K562 (cell line): ENCODE data around the gene GPR153. TPM values are rescaled to one million over a fixed set of nuclear protein-coding genes. Genes with fewer than 3 reads are reported as not detected.

Experiments
- ATAC-seq: fragments of 200-7000 bp; cut with Tn5 transposase; 3 replicates; pipeline ENCODE4 v1.9.1; 2020; ENCODE audit warnings: moderate library complexity
- BruUV-seq: library from RNA; stranded (reverse); fragments of 400-500 nt; replicated peaks from 2 replicates; lab custom pipeline; 2021; lab: Mats Ljungman, UMichigan
- CTCF ChIA-PET: fragments of 300-600 bp; formaldehyde crosslinking; extraction: SDS; loops from one replicate; lab custom pipeline; 2021; ENCODE audit warnings: low intra/inter-chr PET ratio; lab: Yijun Ruan, JAX
- POLR2A ChIA-PET: fragments of 300-600, 350-650 bp; sonication (Branson Sonifier 250); formaldehyde crosslinking; extraction: SDS; loops from one replicate; lab custom pipeline; 2021; ENCODE audit warnings: antibody characterized with exemption, inconsistent platforms; lab: Yijun Ruan, JAX
- DNase-seq, 4 experiments: peaks; one replicate each; pipeline versions ENCODE4 v3.0.0 to v3.0.0-alpha.2; 2011 to 2018; ENCODE audit warnings: low spot score in 3 of 4, mixed read lengths in 3 of 4; ENCODE audit errors: extremely low read depth in 1 of 4
- FAIRE-seq: peaks from 2 replicates; lab custom pipeline; 2011; peaks lifted over from hg19 to GRCh38; lab: Jason Lieb, UNC
- H2AFZ ChIP-seq: 2 replicates; pipeline ENCODE4 v1.6.0; 2011; ENCODE audit warnings: low read depth, low read length, control low read depth, inconsistent platforms
- H3K27ac ChIP-seq: fragments of 200-600 bp; 3 replicates; pipeline ENCODE4 v1.8.0; 2011; ENCODE audit warnings: low read depth, mild to moderate bottlenecking, control low read depth, inconsistent platforms, low read length, moderate library complexity, mixed read lengths; ENCODE audit errors: extremely low read depth
- H3K27me3 ChIP-seq, 2 experiments: fragments of 300-600 bp in 1 of 2; 2 replicates in 1 of 2; 3 replicates in 1 of 2; pipeline versions ENCODE4 v1.6.0 to v1.8.0; 2011; ENCODE audit warnings: inconsistent platforms in 2 of 2, low read length in 2 of 2, mild to moderate bottlenecking in 1 of 2, mixed read lengths in 1 of 2, moderate library complexity in 1 of 2; ENCODE audit not compliant: control insufficient read depth in 2 of 2, insufficient read depth in 2 of 2
- H3K36me3 ChIP-seq: fragments of 300-600 bp; 3 replicates; pipeline ENCODE4 v1.8.0; 2011; ENCODE audit warnings: mild to moderate bottlenecking, low read length, inconsistent platforms; ENCODE audit not compliant: control insufficient read depth, insufficient read depth
- H3K4me1 ChIP-seq, 2 experiments: fragments of 200-600 bp in 1 of 2; replicated peaks in 1 of 2; 2 replicates in 1 of 2; 3 replicates in 1 of 2; pipeline versions ENCODE4 v1.5.1 to v1.8.0; 2011; ENCODE audit warnings: inconsistent platforms in 2 of 2, low read length in 2 of 2, mild to moderate bottlenecking in 1 of 2, mixed read lengths in 1 of 2, moderate library complexity in 1 of 2; ENCODE audit not compliant: control insufficient read depth in 2 of 2, insufficient read depth in 2 of 2
- H3K4me2 ChIP-seq: 2 replicates; pipeline ENCODE4 v1.6.1; 2011; ENCODE audit warnings: low read length, control low read depth, inconsistent platforms, mixed read lengths; ENCODE audit not compliant: insufficient read depth
- H3K4me3 ChIP-seq: fragments of 200-600 bp; sonication (generic), shearing (Covaris generic); 2 replicates; pipeline ENCODE4 v1.5.1; 2016; ENCODE audit warnings: control low read depth, inconsistent platforms
- H3K79me2 ChIP-seq: fragments of 200-600 bp; 3 replicates; pipeline ENCODE4 v1.8.0; 2011; ENCODE audit warnings: low read length, inconsistent platforms; ENCODE audit not compliant: control insufficient read depth, insufficient read depth
- H3K9ac ChIP-seq, 2 experiments: 2 replicates each; pipeline versions ENCODE4 v1.6.0 to v1.6.1; 2011; ENCODE audit warnings: low read depth in 2 of 2, low read length in 2 of 2, control low read depth in 1 of 2, inconsistent platforms in 1 of 2, mild to moderate bottlenecking in 1 of 2, mixed read lengths in 1 of 2; ENCODE audit not compliant: insufficient read depth in 1 of 2
- H3K9me1 ChIP-seq: one replicate; pipeline ENCODE4 v1.6.0; 2011; ENCODE audit warnings: inconsistent platforms, mild to moderate bottlenecking, low read length, moderate library complexity; ENCODE audit not compliant: control insufficient read depth, insufficient read depth
- H3K9me3 ChIP-seq: replicated peaks from 2 replicates; pipeline ENCODE4 v1.5.1; 2011; ENCODE audit warnings: low read depth, low read length, inconsistent platforms; ENCODE audit not compliant: control insufficient read depth, insufficient read depth
- H4K20me1 ChIP-seq: replicated peaks from 2 replicates; pipeline ENCODE4 v1.6.1; 2011; ENCODE audit warnings: low read length, inconsistent platforms, mixed read lengths; ENCODE audit not compliant: control insufficient read depth, insufficient read depth
- KDM1A ChIP-seq, 2 experiments: fragments of 450-650 bp; IDR thresholded peaks; 2 replicates each; pipeline ENCODE4 v1.6.1; 2016; ENCODE audit warnings: mild to moderate bottlenecking in 2 of 2
- WGBS: fragments of 100-300 bp; shearing (Covaris generic); methylation state at CpG from one replicate; pipeline ENCODE4 v1.1.6; 2016; ENCODE audit warnings: low coverage, mixed read lengths; ENCODE audit not compliant: insufficient coverage; ENCODE audit errors: missing lambda C conversion rate; 5-methylcytosine and 5-hydroxymethylcytosine counted together
- in situ Hi-C: fragments of 300-500 bp; cut with MboI; formaldehyde crosslinking; loops from 4 replicates; pipeline ENCODE4 v1.15.0; 2018; ENCODE audit warnings: inconsistent platforms, mixed read lengths
- intact Hi-C: fragments of 100-400 bp; cut with micrococcal nuclease; formaldehyde crosslinking; loops from 2 replicates; pipeline ENCODE4 v1.14.2; 2022
- polyA plus RNA-seq, 8 experiments: library from polyadenylated mRNA; depleted of rRNA in 4 of 8; stranded (reverse) in 5 of 8; unstranded in 3 of 8; fragments of >200 nt; fragmentation: Nextera tagmentation in 2 of 8; fragmentation: Illumina TruSeq in 1 of 8; extraction: Ambion mirVana in 2 of 8; extraction: Trizol in 1 of 8; gene quantifications; 2 replicates each; pipeline versions ENCODE4 v1.2.1 to v1.2.3, GENCODE V29; 2011 to 2014; ENCODE audit warnings: inconsistent platforms in 1 of 8, missing spikeins in 1 of 8
- total RNA-seq, 7 experiments: library from RNA; depleted of rRNA in 6 of 7; stranded (reverse); fragments of >200 nt in 6 of 7; fragmentation: Illumina TruSeq in 2 of 7; extraction: Trizol in 2 of 7; gene quantifications; 2 replicates each; pipeline versions ENCODE4 v1.2.1 to v1.2.3, GENCODE V29; 2011 to 2021; ENCODE audit warnings: low replicate concordance in 1 of 7
- TF ChIP-seq, protein P1 (sequence below): fragments of 250-450 bp; sonication (Bioruptor Pico); IDR thresholded peaks from 2 replicates; pipeline ENCODE4 v1.4.0; 2020

GPR153 gene
- total and polyA plus RNA-seq, 9 of the 15 experiments (the other 6 are each of a cell fraction or from before 2014, with no cell fraction given), result 0.01 to 1.5 (median 0.51) TPM

DNA sequence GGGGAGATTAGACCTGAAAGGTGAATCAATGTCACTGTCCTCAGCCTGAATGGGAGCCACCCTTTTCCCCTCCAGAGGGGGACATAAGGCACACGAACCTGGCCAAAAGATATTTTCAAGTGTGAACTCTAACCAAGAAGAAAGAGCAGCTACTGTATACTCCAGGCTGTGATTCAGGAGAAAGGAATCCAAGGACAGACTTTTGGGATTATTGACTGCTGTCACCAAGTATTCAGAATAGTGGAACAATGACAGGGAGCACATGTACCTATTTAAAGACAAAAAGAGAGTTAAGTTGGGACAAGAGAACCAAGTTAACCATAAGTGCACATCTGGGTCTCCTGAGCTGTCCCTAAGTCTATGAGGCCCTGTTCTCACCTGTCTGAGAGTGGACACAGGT is 27.5 kb downstream of the GPR153 start:
- Histone ChIP-seq H3K79me2 (peaks cover 31% of the 10 kb centered on the region), H4K20me1 (no peaks in the 10 kb centered on the region), H3K9me1 (no peaks in the 10 kb centered on the region), H3K27me3 (no peaks in the 10 kb centered on the region), H3K36me3 (peaks cover 57% of the 10 kb centered on the region), H3K4me2 (no peak overlapping the region), H3K27ac (no peak overlapping the region)
- CTCF ChIA-PET, result no interaction called here
- 31% methylated on average over 1 of the region's 1 CpG for WGBS
- BruUV-seq, result no TSS peak
- no peak for DNase-seq
- in situ Hi-C loops, result no loop called here
- TF ChIP-seq, protein P1, sequence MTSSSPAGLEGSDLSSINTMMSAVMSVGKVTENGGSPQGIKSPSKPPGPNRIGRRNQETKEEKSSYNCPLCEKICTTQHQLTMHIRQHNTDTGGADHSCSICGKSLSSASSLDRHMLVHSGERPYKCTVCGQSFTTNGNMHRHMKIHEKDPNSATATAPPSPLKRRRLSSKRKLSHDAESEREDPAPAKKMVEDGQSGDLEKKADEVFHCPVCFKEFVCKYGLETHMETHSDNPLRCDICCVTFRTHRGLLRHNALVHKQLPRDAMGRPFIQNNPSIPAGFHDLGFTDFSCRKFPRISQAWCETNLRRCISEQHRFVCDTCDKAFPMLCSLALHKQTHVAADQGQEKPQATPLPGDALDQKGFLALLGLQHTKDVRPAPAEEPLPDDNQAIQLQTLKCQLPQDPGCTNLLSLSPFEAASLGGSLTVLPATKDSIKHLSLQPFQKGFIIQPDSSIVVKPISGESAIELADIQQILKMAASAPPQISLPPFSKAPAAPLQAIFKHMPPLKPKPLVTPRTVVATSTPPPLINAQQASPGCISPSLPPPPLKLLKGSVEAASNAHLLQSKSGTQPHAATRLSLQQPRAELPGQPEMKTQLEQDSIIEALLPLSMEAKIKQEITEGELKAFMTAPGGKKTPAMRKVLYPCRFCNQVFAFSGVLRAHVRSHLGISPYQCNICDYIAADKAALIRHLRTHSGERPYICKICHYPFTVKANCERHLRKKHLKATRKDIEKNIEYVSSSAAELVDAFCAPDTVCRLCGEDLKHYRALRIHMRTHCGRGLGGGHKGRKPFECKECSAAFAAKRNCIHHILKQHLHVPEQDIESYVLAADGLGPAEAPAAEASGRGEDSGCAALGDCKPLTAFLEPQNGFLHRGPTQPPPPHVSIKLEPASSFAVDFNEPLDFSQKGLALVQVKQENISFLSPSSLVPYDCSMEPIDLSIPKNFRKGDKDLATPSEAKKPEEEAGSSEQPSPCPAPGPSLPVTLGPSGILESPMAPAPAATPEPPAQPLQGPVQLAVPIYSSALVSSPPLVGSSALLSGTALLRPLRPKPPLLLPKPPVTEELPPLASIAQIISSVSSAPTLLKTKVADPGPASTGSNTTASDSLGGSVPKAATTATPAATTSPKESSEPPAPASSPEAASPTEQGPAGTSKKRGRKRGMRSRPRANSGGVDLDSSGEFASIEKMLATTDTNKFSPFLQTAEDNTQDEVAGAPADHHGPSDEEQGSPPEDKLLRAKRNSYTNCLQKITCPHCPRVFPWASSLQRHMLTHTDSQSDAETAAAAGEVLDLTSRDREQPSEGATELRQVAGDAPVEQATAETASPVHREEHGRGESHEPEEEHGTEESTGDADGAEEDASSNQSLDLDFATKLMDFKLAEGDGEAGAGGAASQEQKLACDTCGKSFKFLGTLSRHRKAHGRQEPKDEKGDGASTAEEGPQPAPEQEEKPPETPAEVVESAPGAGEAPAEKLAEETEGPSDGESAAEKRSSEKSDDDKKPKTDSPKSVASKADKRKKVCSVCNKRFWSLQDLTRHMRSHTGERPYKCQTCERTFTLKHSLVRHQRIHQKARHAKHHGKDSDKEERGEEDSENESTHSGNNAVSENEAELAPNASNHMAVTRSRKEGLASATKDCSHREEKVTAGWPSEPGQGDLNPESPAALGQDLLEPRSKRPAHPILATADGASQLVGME (CRISPR knock-in tag), result no peak
- TF ChIP-seq KDM1A (IDR thresholded peaks at IDR 0.05), result no peak
- TF ChIP-seq, all 486 proteins: peak for 0
- intact Hi-C loops, result no loop called here
- no peak overlapping the region for H2AFZ ChIP-seq
- peaks cover 10 to 28% of the 10 kb centered on the region in 2 experiments; a peak in 4 of 5 replicates for H3K4me1 ChIP-seq
- FAIRE-seq (no peak), ATAC-seq (no peak)
- no peak overlapping the region for H3K4me3 ChIP-seq
- no peak overlapping the region for H3K9ac ChIP-seq
- H3K9me3 ChIP-seq, result no peaks in the 10 kb centered on the region
- POLR2A ChIA-PET, result interaction anchor here (0.6 to 1.6 kb wide), 7 partner anchors 8 to 270 kb away, joined by 3 to 5 read pairs (median 3); no protein-coding TSS in a partner anchor
